HFF-Myc (cell line): ENCODE measurements around the gene MYH14.
"Not testable (repeated sequence)": the region's sequence is repeated elsewhere in the genome, so short reads cannot be mapped to it uniquely, and the experiment has no call there.

Source experiments
- DNase-seq: peaks from one replicate; pipeline ENCODE4 v3.0.0-alpha.2; 2011; ENCODE audit warnings: low read depth; ENCODE audit errors: extremely low read depth
- H3K4me3 ChIP-seq: replicated peaks from 2 replicates; pipeline ENCODE4 v1.5.1; 2011; ENCODE audit warnings: low read depth, mild to moderate bottlenecking, control low read depth, low read length
- TF ChIP-seq, protein P1 (sequence below): IDR thresholded peaks from 2 replicates; pipeline ENCODE4 v1.5.1; 2012; ENCODE audit warnings: mild to moderate bottlenecking, low read depth, low read length, control low read depth; ENCODE audit errors: missing control alignments

MYH14 gene

GRCh38 chr19:50226536-50226935 is 23.1 kb downstream of the MYH14 start:
- TF ChIP-seq, protein P1, sequence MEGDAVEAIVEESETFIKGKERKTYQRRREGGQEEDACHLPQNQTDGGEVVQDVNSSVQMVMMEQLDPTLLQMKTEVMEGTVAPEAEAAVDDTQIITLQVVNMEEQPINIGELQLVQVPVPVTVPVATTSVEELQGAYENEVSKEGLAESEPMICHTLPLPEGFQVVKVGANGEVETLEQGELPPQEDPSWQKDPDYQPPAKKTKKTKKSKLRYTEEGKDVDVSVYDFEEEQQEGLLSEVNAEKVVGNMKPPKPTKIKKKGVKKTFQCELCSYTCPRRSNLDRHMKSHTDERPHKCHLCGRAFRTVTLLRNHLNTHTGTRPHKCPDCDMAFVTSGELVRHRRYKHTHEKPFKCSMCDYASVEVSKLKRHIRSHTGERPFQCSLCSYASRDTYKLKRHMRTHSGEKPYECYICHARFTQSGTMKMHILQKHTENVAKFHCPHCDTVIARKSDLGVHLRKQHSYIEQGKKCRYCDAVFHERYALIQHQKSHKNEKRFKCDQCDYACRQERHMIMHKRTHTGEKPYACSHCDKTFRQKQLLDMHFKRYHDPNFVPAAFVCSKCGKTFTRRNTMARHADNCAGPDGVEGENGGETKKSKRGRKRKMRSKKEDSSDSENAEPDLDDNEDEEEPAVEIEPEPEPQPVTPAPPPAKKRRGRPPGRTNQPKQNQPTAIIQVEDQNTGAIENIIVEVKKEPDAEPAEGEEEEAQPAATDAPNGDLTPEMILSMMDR, result no peak
- H3K4me3 ChIP-seq, result no peak overlapping the region
- DNase-seq, result no peak

- not testable (repeated sequence) for H3K4me3 ChIP-seq, DNase-seq
Measured at GRCh38 chr19:50228153-50228552, 24.7 kb downstream of the MYH14 start.

DNA sequence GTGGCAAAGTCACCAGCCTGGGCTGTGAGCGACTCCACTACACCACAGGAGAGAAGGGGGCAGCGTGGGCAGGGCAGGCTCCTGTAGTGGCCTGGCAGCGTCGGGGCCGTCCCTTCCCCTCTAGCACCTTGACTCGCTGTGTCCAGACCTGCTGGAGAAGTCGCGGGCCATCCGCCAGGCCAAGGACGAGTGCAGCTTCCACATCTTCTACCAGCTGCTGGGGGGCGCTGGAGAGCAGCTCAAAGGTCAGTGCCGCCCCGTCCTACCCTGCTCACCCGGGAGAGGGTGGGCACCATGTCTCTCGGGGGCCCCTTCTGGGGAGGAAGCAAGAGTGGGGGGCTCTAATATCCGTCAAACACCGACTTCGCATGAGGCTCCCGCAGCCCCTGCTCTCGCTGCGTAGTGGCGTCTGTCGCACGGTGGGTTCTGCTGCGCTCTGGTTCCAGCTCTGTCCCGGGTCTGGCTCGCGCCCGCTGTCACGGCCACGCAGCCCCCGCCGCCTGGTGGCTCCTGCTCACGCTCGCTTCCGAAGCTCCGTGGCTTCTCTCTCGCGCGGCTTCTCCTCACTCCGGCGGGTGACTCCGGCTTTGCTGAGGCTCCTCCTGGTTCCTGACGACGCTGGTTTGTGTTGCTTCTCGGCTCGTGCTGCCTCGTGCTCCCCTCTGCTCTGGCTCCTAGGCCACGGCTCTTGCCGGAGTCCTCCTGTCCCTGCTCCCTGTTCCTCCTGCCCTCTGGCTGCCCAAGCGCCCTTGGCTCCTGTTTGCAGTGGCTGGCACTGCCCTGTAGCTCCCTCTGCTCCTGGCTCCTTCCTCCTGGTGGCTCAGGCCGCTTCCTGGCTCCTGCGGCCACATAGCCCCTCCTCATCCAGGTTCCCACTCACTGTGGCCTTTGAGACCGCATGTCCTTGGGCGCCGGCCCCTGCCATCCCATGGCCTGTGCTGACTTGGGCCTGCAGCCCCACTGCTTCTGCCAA is 27.2 kb downstream of the MYH14 start:
- TF ChIP-seq, protein P1, result no peak
- no peak for DNase-seq
- H3K4me3 ChIP-seq, result no peak overlapping the region

GRCh38 chr19:50231417-50231816 is 28.0 kb downstream of the MYH14 start:
- not testable (repeated sequence) for DNase-seq, H3K4me3 ChIP-seq

GRCh38 chr19:50231821-50232220 is 28.4 kb downstream of the MYH14 start:
- no peak for DNase-seq
- TF ChIP-seq, protein P1, result no peak
- no peak overlapping the region for H3K4me3 ChIP-seq

DNA sequence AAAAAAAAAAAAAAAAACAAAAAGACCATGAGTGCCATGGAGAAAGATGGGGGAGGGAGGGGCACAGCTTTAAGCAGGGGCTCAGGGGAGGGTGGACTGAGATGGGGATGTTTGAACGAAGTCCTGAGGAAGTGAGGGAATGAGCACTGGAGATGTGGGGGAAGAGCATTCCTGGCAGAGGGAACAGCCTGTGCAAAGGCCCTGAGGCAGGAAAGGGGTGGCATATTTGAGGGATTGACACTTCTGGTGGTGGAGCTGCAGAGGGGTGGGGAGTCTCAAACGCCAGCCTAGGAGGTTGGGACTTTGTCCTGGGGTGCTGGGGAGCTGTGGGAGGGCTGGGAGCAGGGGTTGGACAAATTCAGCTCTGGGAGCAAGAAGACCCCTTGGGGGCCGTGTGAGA is 29.2 kb downstream of the MYH14 start:
- TF ChIP-seq, protein P1, result no peak
- no peak overlapping the region for H3K4me3 ChIP-seq
- no peak for DNase-seq

DNA sequence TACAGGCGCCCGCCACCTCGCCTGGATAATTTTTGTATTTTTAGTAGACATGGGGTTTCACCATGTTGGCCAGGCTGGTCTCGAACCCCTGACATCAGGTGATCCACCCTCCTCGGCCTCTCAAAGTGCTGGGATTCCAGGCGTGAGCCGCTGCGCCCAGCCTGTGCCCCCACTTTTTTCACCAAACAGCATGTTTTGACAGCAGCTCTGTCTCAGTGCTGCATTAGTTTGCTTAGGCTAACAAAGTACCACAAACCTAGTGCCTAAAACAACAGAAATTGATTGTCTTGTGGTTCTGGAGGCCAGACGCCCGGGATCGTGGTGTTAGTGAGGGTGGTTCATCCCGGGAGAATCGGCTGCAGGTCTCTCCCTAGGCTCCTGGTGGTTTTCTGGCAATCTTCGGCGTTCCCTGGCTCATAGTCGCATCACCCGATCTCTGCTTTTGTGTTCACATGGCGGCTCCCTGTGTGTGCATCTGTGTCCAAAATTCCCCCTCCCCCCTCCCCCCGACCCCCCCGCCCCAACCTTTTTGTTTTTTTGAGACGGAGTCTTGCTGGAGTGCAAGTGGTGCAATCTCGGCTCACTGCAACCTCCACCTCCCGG is 30.0 kb downstream of the MYH14 start:
- no peak for DNase-seq
- TF ChIP-seq, protein P1, result no peak
- no peak overlapping the region for H3K4me3 ChIP-seq

DNA sequence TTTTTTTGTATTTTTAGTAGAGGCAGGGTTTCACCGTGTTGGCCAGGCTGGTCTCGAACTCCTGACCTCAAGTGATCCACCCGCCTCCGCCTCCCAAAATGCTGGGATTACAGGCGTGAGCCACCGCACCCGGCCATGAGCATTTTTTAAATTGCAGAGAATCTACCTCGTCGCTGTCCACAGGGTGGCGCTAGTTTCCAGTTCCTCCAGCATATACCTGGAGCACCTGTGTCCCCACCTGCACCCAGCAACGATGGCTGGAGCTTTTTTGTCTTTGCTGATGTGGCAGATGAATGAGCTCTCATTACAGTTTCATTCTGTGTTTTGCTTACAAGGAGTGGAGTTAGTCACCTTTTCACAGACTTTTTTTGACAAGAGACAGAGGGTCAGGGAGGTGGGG is 34.1 kb downstream of the MYH14 start:
- not testable (repeated sequence) for DNase-seq, H3K4me3 ChIP-seq
